Measurements from ENCODE around the gene PIPOX. TPM values are rescaled to one million over a fixed set of nuclear protein-coding genes. Genes with fewer than 3 reads are reported as not detected.

PIPOX gene
- total and polyA plus RNA-seq, 2 of the 8 experiments (the other 6 are each of a cell fraction or from before 2014, with no cell fraction given) = 57.2 to 99.6 TPM

GRCh38 chr17:29078183-29079045, 35.5 kb downstream of the PIPOX start:
- Histone ChIP-seq H2BK20ac (ENCODE audit: low read length) (no peak overlapping the region), H3K36me3 (ENCODE audit: control insufficient read depth in 2 of 4, insufficient read depth in 4 of 4, low read length in 3 of 4) (peaks cover 0 to 13% (median 5%) of the 10 kb centered on the region in 4 experiments; a peak in 4 of 8 replicates), H3K4ac (replicated peaks; ENCODE audit: insufficient read length, low read depth, low read length) (no peak overlapping the region)

More at GRCh38 chr17:29078183-29079045, 35.5 kb downstream of the PIPOX start:
- ChIA-PET POLR2A (ENCODE audit: partially characterized antibody) (interaction anchor here (0.6 to 2.6 kb wide), 11 partner anchors 9 to 304 kb away, joined by 3 to 7 read pairs (median 4); partner anchors contain the start of gene PIPOX), CTCF (ENCODE audit: partially characterized antibody) (interaction anchor here (0.5 to 4.7 kb wide), 8 partner anchors 8 to 325 kb away, joined by 3 to 30 read pairs (median 3); no protein-coding TSS in a partner anchor)
- DNase-seq (ENCODE audit: low read depth in 1 of 2, low spot score in 2 of 2) (no peak), FAIRE-seq (no peak)
- Histone ChIP-seq H2BK15ac (ENCODE audit: low read length) (peak overlapping the region; percentile 75; the same call in 1 of the 2 replicates), H3K23ac (ENCODE audit: insufficient read length) (no peak overlapping the region), H4K20me1 (replicated peaks in 1 of 2; ENCODE audit: control insufficient read depth in 1 of 2, insufficient read depth in 2 of 2, low read length in 2 of 2) (no peaks in the 10 kb centered on the region), H3K56ac (replicated peaks; ENCODE audit: insufficient read length, low read depth, low read length) (no peak overlapping the region), H2BK120ac (replicated peaks; ENCODE audit: low read depth, low read length) (no peak overlapping the region), H2BK5ac (ENCODE audit: low read depth, low read length) (no peak overlapping the region), H3K14ac (ENCODE audit: insufficient read length) (no peak overlapping the region), H2AFZ (ENCODE audit: low read length) (no peak overlapping the region), H3K9me3 (ENCODE audit: insufficient read depth in 2 of 2, low read depth in 1 of 2, low read length in 1 of 2) (no peaks in the 10 kb centered on the region), H3K27ac (ENCODE audit: low read depth, low read length) (no peak overlapping the region), H3K4me2 (ENCODE audit: insufficient read depth in 1 of 2, low read depth in 2 of 2, low read length in 2 of 2) (no peak overlapping the region), H3K18ac (ENCODE audit: extremely low read depth, low read length) (no peak overlapping the region), H2AK5ac (ENCODE audit: low read depth, low read length) (peak overlapping the region; percentile 56; the same call in 1 of the 2 replicates), H4K8ac (ENCODE audit: extremely low read depth, insufficient read depth, low read length) (no peak overlapping the region), H3K79me2 (ENCODE audit: control insufficient read depth in 1 of 2, insufficient read depth in 2 of 2, low read length in 2 of 2) (no peaks in the 10 kb centered on the region), H4K91ac (replicated peaks; ENCODE audit: insufficient read length, low read length) (no peak overlapping the region), H3K27me3 (replicated peaks in 1 of 4; ENCODE audit: control insufficient read depth in 3 of 4, extremely low read depth in 1 of 4, insufficient read depth in 3 of 4, low read length in 3 of 4) (no peaks in the 10 kb centered on the region), H3K9ac (replicated peaks in 1 of 4; ENCODE audit: extremely low read depth in 1 of 4, low read depth in 3 of 4, low read length in 3 of 4) (no peak overlapping the region), H3K4me1 (replicated peaks in 1 of 4; ENCODE audit: control insufficient read depth in 3 of 4, insufficient read depth in 4 of 4, low read length in 3 of 4) (peaks cover 8 to 19% (median 16%) of the 10 kb centered on the region in 4 experiments), H3K23me2 (ENCODE audit: low read depth, low read length) (no peaks in the 10 kb centered on the region), H4K5ac (ENCODE audit: insufficient read length, low read depth, low read length) (no peak overlapping the region), H3K79me1 (ENCODE audit: low read depth, low read length) (no peaks in the 10 kb centered on the region), H3K4me3 (ENCODE audit: extremely low read depth in 1 of 4, insufficient read depth in 2 of 4, low read depth in 3 of 4, low read length in 4 of 4) (no peak overlapping the region), H2BK12ac (ENCODE audit: low read depth, low read length) (no peak overlapping the region)
- 93% methylated on average over 9 of the region's 9 CpGs; no CpG with 5 or more reads in 1 of the 2 experiments for WGBS, 2 experiments (ENCODE audit: extremely low coverage in 1 of 2, insufficient coverage in 1 of 2, insufficient read length in 1 of 2, insufficient replicate concordance in 2 of 2, low coverage in 1 of 2, low lambda C conversion rate in 2 of 2, missing lambda C conversion rate in 1 of 2)
- TF ChIP-seq RFX5 (IDR thresholded peaks at IDR 0.05; ENCODE audit: borderline replicate concordance, low read depth, low read length) (no peak), SRF (IDR thresholded peaks at IDR 0.05; ENCODE audit: low read depth, low read length) (no peak), CHD2 (IDR thresholded peaks at IDR 0.05; ENCODE audit: low read length) (no peak), RAD21 (IDR thresholded peaks at IDR 0.05 in 1 of 2, conservative IDR thresholded peaks at IDR 0.05 in 1 of 2; ENCODE audit: low read depth in 2 of 2, low read length in 2 of 2) (no peak), SAP30 (IDR thresholded peaks at IDR 0.05; ENCODE audit: insufficient read depth, insufficient replicate concordance, low read length) (no peak), MAFK (IDR thresholded peaks at IDR 0.05; ENCODE audit: low read depth, low read length) (no peak), POLR2AphosphoS5 (IDR thresholded peaks at IDR 0.05; ENCODE audit: low read depth, low read length) (no peak), POU5F1 (IDR thresholded peaks at IDR 0.05; ENCODE audit: low read depth, low read length) (no peak)
